Panc1 (cell line): Measurements from ENCODE around the gene GNS. TPM values are rescaled to one million over a fixed set of nuclear protein-coding genes. Genes with fewer than 3 reads are reported as not detected.

Experiments
- ATAC-seq: fragments of 200-7000 bp; cut with Tn5 transposase; 2 replicates; pipeline ENCODE4 v1.9.1; 2020; ENCODE audit warnings: mild to moderate bottlenecking, moderate library complexity
- BruUV-seq: library from RNA; stranded (reverse); fragments of 400-500 nt; replicated peaks from 2 replicates; lab custom pipeline; 2021; lab: Mats Ljungman, UMichigan
- CTCF ChIA-PET: fragments of 300-600 bp; sonication (Branson Sonifier 250); formaldehyde crosslinking; loops from one replicate; lab custom pipeline; 2022; ENCODE audit warnings: antibody characterized with exemption; lab: Charles Lee
- POLR2A ChIA-PET: fragments of 300-600 bp; sonication (Branson Sonifier 250); formaldehyde crosslinking; loops from one replicate; lab custom pipeline; 2022; ENCODE audit warnings: antibody characterized with exemption; lab: Charles Lee
- DNase-seq: peaks from one replicate; pipeline ENCODE4 v3.0.0-alpha.2; 2010; ENCODE audit warnings: low read depth, low spot score
- H3K27ac ChIP-seq: 2 replicates; pipeline ENCODE4 v1.5.1; 2011; ENCODE audit warnings: mild to moderate bottlenecking, low read length, inconsistent platforms
- H3K27me3 ChIP-seq: fragments of 200-500 bp; sonication (Bioruptor generic); 2 replicates; pipeline ENCODE4 v1.6.0; 2014; ENCODE audit warnings: low read length, inconsistent platforms; ENCODE audit not compliant: control insufficient read depth, insufficient read depth
- H3K36me3 ChIP-seq: fragments of 200-500 bp; sonication (Bioruptor generic); 2 replicates; pipeline ENCODE4 v1.5.1; 2014; ENCODE audit warnings: inconsistent platforms, mild to moderate bottlenecking, low read length, moderate library complexity; ENCODE audit not compliant: control insufficient read depth, insufficient read depth
- H3K4me1 ChIP-seq: 2 replicates; pipeline ENCODE4 v1.5.1; 2011; ENCODE audit warnings: inconsistent platforms, mild to moderate bottlenecking, low read length, moderate library complexity; ENCODE audit not compliant: control insufficient read depth, insufficient read depth
- H3K4me3 ChIP-seq, 2 experiments: 2 replicates each; pipeline ENCODE4 v1.5.1; 2011 to 2012; ENCODE audit warnings: low read depth in 2 of 2, low read length in 2 of 2, mild to moderate bottlenecking in 2 of 2, inconsistent platforms in 1 of 2, moderate library complexity in 1 of 2
- H3K9me3 ChIP-seq: fragments of 200-500 bp; sonication (Bioruptor generic); 2 replicates; pipeline ENCODE4 v1.5.1; 2014; ENCODE audit warnings: low read depth, mild to moderate bottlenecking, inconsistent platforms, low read length, moderate library complexity; ENCODE audit not compliant: control insufficient read depth, insufficient read depth
- POLR2AphosphoS5 ChIP-seq: IDR thresholded peaks from 2 replicates; pipeline ENCODE4 v1.6.1; 2012; ENCODE audit warnings: mild to moderate bottlenecking, low read depth, low read length, moderate library complexity
- REST ChIP-seq, 2 experiments: IDR thresholded peaks; 2 replicates each; pipeline ENCODE4 v1.6.1; 2011 to 2012; ENCODE audit warnings: low read depth in 2 of 2, control low read depth in 1 of 2, low read length in 1 of 2, mild to moderate bottlenecking in 1 of 2, moderate library complexity in 1 of 2; ENCODE audit not compliant: insufficient read depth in 1 of 2
- SIN3A ChIP-seq: IDR thresholded peaks from 2 replicates; pipeline ENCODE4 v1.6.1; 2012; ENCODE audit warnings: low read depth, mild to moderate bottlenecking, low read length, moderate library complexity, borderline replicate concordance; ENCODE audit not compliant: insufficient read depth
- TCF7L2 ChIP-seq: IDR thresholded peaks from 2 replicates; pipeline ENCODE4 v1.6.1; 2011; ENCODE audit warnings: mild to moderate bottlenecking, low read depth, low read length, inconsistent platforms
- in situ Hi-C: cut with HindIII; loops from 2 replicates; pipeline ENCODE4 v1.10.0; 2016; ENCODE audit warnings: low sequenced_read_pairs, low pct_unique_long_range_greater_than_20kb
- intact Hi-C: fragments of 100-400 bp; cut with micrococcal nuclease; formaldehyde crosslinking; loops from one replicate; pipeline ENCODE4 v1.10.0; 2022; ENCODE audit not compliant: unreplicated experiment
- total RNA-seq: library from RNA; stranded (reverse); gene quantifications from one replicate; pipeline ENCODE4 v1.2.1, GENCODE V29; 2021; ENCODE audit not compliant: unreplicated experiment
- TF ChIP-seq, protein P1 (sequence below): fragments of 450-650 bp; IDR thresholded peaks from 2 replicates; pipeline ENCODE4 v1.5.1; 2017; ENCODE audit warnings: mild to moderate bottlenecking

Gene GNS
- total RNA-seq, 1 experiment from 2014 or later, result 117 TPM

DNA sequence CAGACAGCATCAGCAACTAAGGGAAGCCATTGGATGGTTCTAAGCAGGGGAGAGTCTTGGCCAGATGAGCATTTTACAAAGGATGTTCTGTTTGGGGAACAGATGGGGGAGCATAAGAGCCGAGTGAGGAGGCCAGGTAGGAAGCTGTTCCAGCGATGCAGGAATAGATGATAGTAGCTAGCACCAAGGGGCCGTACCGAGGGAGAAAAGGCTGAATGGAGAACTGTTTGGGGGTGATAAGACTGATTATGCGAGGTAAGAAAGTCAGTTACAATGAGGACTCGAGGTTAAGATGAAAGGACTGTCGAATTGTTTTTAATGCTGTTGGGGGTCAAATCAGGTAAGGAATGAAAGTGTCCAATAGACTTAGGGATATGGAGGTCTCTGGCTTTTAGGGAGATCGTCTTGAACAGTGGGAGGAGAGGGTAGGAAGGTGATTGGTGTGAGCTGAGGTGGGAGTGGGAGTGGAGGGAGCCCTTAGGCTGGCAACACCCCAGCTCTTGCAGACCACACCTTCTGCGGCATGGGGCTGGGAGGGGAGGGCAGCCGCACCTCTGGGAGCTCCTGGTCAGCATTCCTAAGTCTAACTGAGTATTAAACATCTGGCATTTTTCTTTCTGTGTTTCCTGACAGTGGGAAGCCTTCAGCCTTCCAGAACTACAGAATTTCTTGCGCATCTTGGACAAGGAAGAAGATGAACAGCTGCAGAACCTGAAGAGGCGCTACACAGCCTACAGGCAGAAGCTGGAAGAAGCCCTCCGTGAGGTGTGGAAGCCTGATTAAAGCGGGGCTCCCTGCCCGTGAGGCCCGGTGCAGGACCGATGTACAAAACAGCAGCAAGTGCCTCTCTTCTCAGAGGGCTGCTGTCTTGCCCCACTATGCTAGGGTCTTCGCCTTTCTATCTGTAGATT, 64.8 kb downstream of the GNS start:
- ATAC-seq, result 0 out of 2 replicates have a peak, but pooled peaks have one; percentile 19
- BruUV-seq, result no TSS peak
- Histone ChIP-seq H3K4me3 (no peak overlapping the region), H3K27ac (peak overlapping the region; percentile 21; the same call in 1 of the 2 replicates), H3K36me3 (peaks cover 9% of the 10 kb centered on the region), H3K27me3 (no peaks in the 10 kb centered on the region), H3K9me3 (no peaks in the 10 kb centered on the region), H3K4me1 (peaks cover 34% of the 10 kb centered on the region)
- POLR2A ChIA-PET, result interaction anchor here (0.6 kb wide), 1 partner anchor 155 kb away, joined by 3 read pairs; no protein-coding TSS in a partner anchor
- intact Hi-C loops (loop anchor here (5.0 kb wide), 1 partner anchor 82 kb away; the partner anchor contains the start of gene RASSF3), in situ Hi-C loops (no loop called here)
- TF ChIP-seq, protein P1, sequence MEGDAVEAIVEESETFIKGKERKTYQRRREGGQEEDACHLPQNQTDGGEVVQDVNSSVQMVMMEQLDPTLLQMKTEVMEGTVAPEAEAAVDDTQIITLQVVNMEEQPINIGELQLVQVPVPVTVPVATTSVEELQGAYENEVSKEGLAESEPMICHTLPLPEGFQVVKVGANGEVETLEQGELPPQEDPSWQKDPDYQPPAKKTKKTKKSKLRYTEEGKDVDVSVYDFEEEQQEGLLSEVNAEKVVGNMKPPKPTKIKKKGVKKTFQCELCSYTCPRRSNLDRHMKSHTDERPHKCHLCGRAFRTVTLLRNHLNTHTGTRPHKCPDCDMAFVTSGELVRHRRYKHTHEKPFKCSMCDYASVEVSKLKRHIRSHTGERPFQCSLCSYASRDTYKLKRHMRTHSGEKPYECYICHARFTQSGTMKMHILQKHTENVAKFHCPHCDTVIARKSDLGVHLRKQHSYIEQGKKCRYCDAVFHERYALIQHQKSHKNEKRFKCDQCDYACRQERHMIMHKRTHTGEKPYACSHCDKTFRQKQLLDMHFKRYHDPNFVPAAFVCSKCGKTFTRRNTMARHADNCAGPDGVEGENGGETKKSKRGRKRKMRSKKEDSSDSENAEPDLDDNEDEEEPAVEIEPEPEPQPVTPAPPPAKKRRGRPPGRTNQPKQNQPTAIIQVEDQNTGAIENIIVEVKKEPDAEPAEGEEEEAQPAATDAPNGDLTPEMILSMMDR, result no peak
- TF ChIP-seq SIN3A (no peak), REST (IDR thresholded peaks at IDR 0.05; ENCODE audit: insufficient read depth in 1 of 2, low read depth in 2 of 2, low read length in 1 of 2) (no peak), POLR2AphosphoS5 (no peak)
- no peak for DNase-seq
- CTCF ChIA-PET, result interaction anchor here (0.8 to 4.6 kb wide), 3 partner anchors 70 to 161 kb away, joined by 3 to 24 read pairs (median 5); no protein-coding TSS in a partner anchor

- DNase-seq (no peak), ATAC-seq (no peak)
- no peak overlapping the region for H3K4me3 ChIP-seq
- peaks cover 4% of the 10 kb centered on the region for H3K36me3 ChIP-seq
- ChIA-PET POLR2A (interaction anchor here (0.6 kb wide), 1 partner anchor 191 kb away, joined by 4 read pairs; no protein-coding TSS in a partner anchor), CTCF (no interaction called here)
- intact Hi-C loops, result no loop called here
- no TSS peak for BruUV-seq
- no peaks in the 10 kb centered on the region for H3K27me3 ChIP-seq
- in situ Hi-C loops, result no loop called here
- peaks cover 39% of the 10 kb centered on the region for H3K4me1 ChIP-seq
- TF ChIP-seq, protein P1, result no peak
- TF ChIP-seq POLR2AphosphoS5, result no peak
- no peak for TF ChIP-seq SIN3A
- TF ChIP-seq TCF7L2, result no peak
- no peak for TF ChIP-seq REST (IDR thresholded peaks at IDR 0.05; ENCODE audit: insufficient read depth in 1 of 2, low read depth in 2 of 2, low read length in 1 of 2)
- 0 out of 2 replicates have a peak overlapping the region, but pooled peaks have one; percentile 15 for H3K27ac ChIP-seq
- H3K9me3 ChIP-seq, result no peaks in the 10 kb centered on the region
Observed at GRCh38 chr12:64691795-64692583, 67.2 kb downstream of the GNS start.
